T-helper 17 cell (primary cell): Measurements from ENCODE around the gene SLIT3. TPM values are rescaled to one million over a fixed set of nuclear protein-coding genes. Genes with fewer than 3 reads are reported as not detected.

Source experiments
- ATAC-seq: fragments of 150-1000 bp; cut with Tn5 transposase; 2 replicates; pipeline ENCODE4 v1.10.0; 2021; ENCODE audit warnings: mild to moderate bottlenecking, moderate library complexity
- DNase-seq, 3 donors: peaks; one replicate each; pipeline versions ENCODE4 v3.0.0 to v3.0.0-alpha.2; 2020 to 2021
- H3K9me3 ChIP-seq: one replicate; pipeline ENCODE4 v1.7.0; 2013; ENCODE audit warnings: low read length, mild to moderate bottlenecking; ENCODE audit not compliant: control insufficient read depth, poor library complexity, severe bottlenecking
- H3K27ac Mint-ChIP-seq: one replicate; pipeline ENCODE4 v1.8.0; 2022; ENCODE audit warnings: mild to moderate bottlenecking, moderate library complexity, mixed read lengths
- H3K27me3 Mint-ChIP-seq: one replicate; pipeline ENCODE4 v1.8.0; 2022; ENCODE audit warnings: mixed read lengths
- H3K36me3 Mint-ChIP-seq: one replicate; pipeline ENCODE4 v1.8.0; 2022; ENCODE audit warnings: low read depth, mixed read lengths
- H3K4me1 Mint-ChIP-seq: one replicate; pipeline ENCODE4 v1.8.0; 2022; ENCODE audit warnings: mild to moderate bottlenecking, mixed read lengths
- H3K4me3 Mint-ChIP-seq: one replicate; pipeline ENCODE4 v1.8.0; 2022; ENCODE audit warnings: mild to moderate bottlenecking, moderate library complexity, mixed read lengths
- total RNA-seq, 4 donors: library from RNA in 2 of 4; stranded (reverse) in 2 of 4; gene quantifications; one replicate each; pipeline ENCODE4 v1.2.3 and lab custom pipeline; 2022 to 2026

The SLIT3 gene
- total RNA-seq, 2 donors from 2014 or later: not detected

DNA sequence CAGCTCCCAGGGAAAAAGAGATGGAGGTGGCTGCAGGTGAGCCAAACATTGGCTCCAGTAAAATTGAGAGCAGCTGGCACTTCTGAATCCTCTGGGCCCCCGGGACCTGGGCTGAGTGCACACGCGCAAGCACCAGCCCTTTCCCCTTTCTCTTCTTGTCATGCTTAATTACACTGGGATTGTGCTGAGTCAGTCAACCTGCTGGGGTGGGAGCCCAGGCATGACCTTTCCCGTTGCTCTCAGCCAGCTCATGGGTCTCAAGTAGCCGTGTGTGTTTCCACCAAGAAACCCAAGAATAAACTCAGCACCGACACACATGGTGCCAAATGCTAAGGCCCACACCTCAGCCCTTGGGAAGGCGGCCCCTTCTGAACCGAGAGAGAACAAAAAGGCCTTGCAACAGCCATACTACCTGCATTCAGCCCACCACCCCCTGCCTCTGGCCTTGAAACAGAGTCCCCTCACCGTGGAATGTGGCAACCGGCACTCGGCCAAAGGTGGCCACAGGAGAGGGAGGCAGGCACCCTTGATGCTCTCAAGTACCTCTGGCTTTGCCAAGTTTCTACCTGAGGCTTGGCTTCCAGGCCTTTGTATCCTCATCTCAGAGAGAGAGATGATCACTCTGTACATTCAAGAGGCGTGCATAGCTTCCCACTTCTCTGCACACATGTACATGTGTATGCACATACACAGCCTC, 28.1 kb downstream of the SLIT3 start:
- Mint-ChIP-seq H3K4me1 (no peaks in the 10 kb centered on the region), H3K36me3 (no peaks in the 10 kb centered on the region), H3K27me3 (no peaks in the 10 kb centered on the region), H3K27ac (no peak overlapping the region), H3K4me3 (no peak overlapping the region)
- H3K9me3 ChIP-seq: no peaks in the 10 kb centered on the region
- ATAC-seq: no peak
- DNase-seq: no peak

DNA sequence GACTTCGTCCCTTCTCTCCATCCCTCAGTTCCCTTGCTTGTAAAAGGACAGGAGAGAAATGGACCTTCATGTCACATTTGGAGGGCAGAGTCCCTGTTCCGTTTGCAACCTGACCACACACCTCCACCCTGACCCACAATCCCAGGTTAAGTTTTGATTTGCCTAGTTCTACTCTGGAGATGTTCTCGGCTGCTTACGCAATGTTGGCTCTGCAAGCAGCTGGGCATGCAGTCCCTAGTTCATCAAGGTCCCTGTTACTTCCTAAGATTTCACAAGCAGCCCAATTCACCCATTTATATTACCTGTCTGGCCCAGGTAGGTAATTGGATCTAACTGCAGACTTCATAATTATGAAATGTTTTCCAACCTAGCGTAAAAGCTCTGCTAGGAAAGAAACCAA, 28.8 kb downstream of the SLIT3 start:
- no peaks in the 10 kb centered on the region for H3K4me1 Mint-ChIP-seq
- no peak overlapping the region for H3K4me3 Mint-ChIP-seq
- no peak for ATAC-seq
- no peaks in the 10 kb centered on the region for H3K27me3 Mint-ChIP-seq
- H3K36me3 Mint-ChIP-seq: no peaks in the 10 kb centered on the region
- no peaks in the 10 kb centered on the region for H3K9me3 ChIP-seq
- DNase-seq: no peak
- H3K27ac Mint-ChIP-seq: no peak overlapping the region

DNA sequence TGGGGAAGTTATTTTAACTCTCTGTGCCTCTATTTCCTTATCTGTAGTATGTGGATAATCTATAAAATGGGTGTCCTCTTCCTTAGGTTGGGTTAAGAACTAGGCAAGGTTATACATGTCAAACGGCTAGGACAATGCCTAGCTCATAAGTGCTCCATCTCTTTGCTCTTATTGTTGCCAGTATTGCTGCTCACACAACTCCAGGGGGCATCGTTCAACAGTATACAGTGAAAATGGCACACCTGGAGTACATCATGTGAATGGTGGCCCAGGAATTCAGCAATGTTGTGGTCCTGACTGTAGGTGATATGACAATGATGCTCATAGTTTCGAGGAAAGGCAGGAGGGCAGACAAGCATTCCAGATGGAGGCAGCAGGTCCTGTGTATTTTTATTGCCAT, 30.1 kb downstream of the SLIT3 start:
- DNase-seq (no peak), ATAC-seq (no peak)
- Mint-ChIP-seq H3K27ac (no peak overlapping the region), H3K36me3 (no peaks in the 10 kb centered on the region), H3K4me3 (no peak overlapping the region), H3K27me3 (peaks cover 7% of the 10 kb centered on the region), H3K4me1 (no peaks in the 10 kb centered on the region)
- no peaks in the 10 kb centered on the region for H3K9me3 ChIP-seq

DNA sequence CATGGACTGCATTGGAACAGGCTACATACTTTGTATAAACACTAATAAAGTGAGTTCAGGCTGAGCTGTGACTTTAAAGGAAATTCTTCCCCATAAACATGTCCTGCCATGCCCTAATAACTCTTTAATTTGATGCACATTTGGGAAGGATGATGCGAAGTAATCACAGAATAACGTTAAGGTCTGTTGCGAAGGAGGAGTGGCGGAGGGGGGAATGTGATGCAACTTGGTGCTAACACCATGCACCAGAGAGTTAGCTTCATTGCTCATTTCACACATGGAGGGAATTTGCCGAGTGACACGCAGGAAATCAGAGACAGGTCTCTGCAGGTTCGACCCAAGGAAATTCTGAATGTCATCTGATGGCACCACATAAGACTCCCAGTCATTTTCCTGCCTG, 32.9 kb downstream of the SLIT3 start:
- no peak overlapping the region for H3K27ac Mint-ChIP-seq
- H3K9me3 ChIP-seq: no peaks in the 10 kb centered on the region
- no peak overlapping the region for H3K4me3 Mint-ChIP-seq
- H3K36me3 Mint-ChIP-seq: no peaks in the 10 kb centered on the region
- no peak for ATAC-seq
- no peak for DNase-seq
- H3K4me1 Mint-ChIP-seq: no peaks in the 10 kb centered on the region
- H3K27me3 Mint-ChIP-seq: peaks cover 14% of the 10 kb centered on the region

DNA sequence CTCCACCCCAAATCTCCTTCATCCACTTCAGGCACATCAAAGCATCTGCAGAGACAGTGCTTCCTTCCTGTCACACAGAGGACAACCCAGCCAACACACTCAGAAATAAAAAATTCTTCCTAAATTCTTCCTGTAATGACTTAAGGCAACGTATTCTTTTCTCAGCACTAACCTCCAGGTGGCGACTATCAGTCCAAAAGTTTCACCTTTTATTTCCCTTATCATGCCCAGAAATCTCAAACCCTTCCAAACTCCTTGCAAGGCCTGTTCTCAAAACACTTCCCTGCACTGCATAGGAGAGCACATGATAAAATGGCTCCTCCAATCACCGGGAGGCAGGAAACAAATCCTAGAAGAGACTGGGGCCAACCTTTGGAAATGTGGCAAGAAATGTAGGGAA, 35.1 kb downstream of the SLIT3 start:
- no peaks in the 10 kb centered on the region for H3K9me3 ChIP-seq
- H3K27ac Mint-ChIP-seq: no peak overlapping the region
- no peaks in the 10 kb centered on the region for H3K4me1 Mint-ChIP-seq
- ATAC-seq (no peak), DNase-seq (no peak)
- H3K36me3 Mint-ChIP-seq: no peaks in the 10 kb centered on the region
- H3K4me3 Mint-ChIP-seq: no peak overlapping the region
- H3K27me3 Mint-ChIP-seq: peaks cover 28% of the 10 kb centered on the region

DNA sequence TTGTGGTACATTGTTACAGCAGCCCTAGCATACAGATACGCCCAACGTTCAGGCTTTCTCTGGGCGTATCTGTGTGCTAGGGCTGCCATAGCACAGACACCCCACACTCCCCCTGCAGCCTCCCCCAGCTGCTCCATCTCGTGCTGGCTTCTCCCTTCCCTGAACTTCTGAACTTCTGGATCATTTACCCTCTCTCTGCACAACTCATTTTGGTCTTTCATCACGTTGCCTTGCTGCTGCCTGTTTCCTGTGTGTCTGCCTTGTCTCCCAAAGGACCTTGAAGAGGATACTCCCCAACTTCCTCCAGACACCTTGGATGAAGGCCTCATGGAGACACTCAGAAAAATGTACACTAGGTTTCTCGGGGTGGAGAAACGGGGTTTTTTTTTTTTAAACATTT, 37.3 kb downstream of the SLIT3 start:
- no peak for ATAC-seq
- no peak overlapping the region for H3K4me3 Mint-ChIP-seq
- H3K27me3 Mint-ChIP-seq: peaks cover 36% of the 10 kb centered on the region
- H3K36me3 Mint-ChIP-seq: no peaks in the 10 kb centered on the region
- DNase-seq: no peak
- H3K4me1 Mint-ChIP-seq: no peaks in the 10 kb centered on the region
- no peak overlapping the region for H3K27ac Mint-ChIP-seq
- no peaks in the 10 kb centered on the region for H3K9me3 ChIP-seq

DNA sequence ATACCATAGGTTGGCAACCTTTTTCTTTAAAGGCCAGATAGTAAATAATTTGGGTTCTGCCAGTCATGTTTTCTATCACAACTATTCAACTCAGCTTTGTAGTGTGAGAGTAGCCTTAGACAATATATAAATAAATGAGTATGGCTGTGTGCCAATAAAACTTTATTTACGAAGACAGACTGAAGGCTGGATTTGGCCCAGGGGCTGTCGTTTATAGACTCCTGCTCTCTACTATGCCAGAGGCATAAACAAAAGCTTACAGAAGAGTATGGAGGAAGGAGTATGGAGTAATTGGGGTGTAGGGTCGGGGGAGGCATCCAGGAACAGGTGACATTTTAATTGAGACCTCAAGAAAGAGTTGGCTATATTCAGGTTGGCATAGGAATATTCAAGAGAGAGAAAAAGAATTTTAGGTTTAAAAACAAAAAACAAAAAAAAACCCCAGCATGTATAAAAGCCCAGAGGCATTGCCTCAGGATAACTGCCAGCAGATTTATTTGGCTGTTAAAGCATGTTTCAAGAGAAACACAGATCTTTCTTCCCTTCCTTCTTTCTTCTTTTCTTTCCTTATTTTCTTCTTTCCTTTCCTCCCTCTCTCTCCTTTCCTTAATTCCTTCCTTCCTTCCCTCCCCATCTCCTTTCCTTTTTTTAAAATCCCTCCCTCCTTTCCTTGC, 39.9 kb downstream of the SLIT3 start:
- no peak for ATAC-seq
- Mint-ChIP-seq H3K27ac (no peak overlapping the region), H3K27me3 (peaks cover 32% of the 10 kb centered on the region), H3K4me1 (no peaks in the 10 kb centered on the region), H3K36me3 (no peaks in the 10 kb centered on the region), H3K4me3 (no peak overlapping the region)
- no peaks in the 10 kb centered on the region for H3K9me3 ChIP-seq
- no peak for DNase-seq

DNA sequence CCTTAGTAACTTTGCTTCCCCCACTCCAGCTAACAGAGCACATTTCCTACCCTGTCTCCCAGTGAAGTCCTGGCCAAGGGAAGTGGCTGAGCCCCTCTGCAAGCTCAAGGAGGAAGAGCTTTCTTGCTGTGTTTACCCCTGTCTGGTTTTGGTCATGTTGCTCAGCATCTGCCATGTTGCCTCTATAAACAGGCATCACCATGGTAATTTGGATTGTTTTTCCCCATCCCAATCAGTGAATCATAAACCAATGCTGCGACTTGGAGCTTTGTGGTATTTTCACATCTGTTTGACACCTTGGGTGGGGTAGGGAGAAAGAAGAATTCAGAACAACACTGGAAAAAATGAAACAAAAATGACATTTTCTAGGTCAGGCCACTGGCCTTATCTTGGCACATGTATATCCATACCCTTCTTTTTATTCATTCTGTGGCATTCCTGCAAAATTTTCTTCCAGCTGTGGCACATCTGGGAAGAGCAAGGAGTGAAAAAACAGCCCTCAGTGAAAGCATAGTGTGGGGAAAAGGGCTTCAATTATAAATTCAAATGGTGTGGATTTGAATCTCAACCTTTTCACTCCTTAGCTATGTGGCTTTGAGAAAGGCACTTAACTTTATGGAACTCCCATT, 42.5 kb downstream of the SLIT3 start:
- H3K9me3 ChIP-seq: no peaks in the 10 kb centered on the region
- Mint-ChIP-seq H3K36me3 (no peaks in the 10 kb centered on the region), H3K27me3 (peaks cover 23% of the 10 kb centered on the region), H3K4me3 (no peak overlapping the region), H3K4me1 (no peaks in the 10 kb centered on the region), H3K27ac (no peak overlapping the region)
- ATAC-seq (no peak), DNase-seq (no peak)

DNA sequence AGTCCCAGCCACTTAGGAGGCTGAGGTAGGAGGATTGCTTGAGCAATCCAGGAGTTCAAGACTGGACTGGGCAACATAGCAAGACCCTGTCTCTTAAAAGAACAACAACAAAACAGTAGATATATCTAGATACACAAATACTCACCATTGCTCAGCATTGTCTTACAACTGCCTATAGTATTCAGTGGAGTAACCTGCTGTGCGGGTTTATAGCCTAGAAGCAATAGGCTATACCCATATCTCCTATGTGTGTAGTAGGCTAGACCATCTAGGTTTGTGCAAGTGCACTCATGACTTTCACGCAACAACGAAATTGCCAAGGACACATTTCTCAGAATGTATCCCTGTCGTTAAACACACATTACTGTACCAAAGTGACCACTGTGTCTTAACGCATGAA, 44.7 kb downstream of the SLIT3 start:
- no peak overlapping the region for H3K4me3 Mint-ChIP-seq
- ATAC-seq (no peak), DNase-seq (no peak)
- no peak overlapping the region for H3K27ac Mint-ChIP-seq
- no peaks in the 10 kb centered on the region for H3K9me3 ChIP-seq
- H3K27me3 Mint-ChIP-seq: peaks cover 12% of the 10 kb centered on the region
- no peaks in the 10 kb centered on the region for H3K4me1 Mint-ChIP-seq
- H3K36me3 Mint-ChIP-seq: no peaks in the 10 kb centered on the region

DNA sequence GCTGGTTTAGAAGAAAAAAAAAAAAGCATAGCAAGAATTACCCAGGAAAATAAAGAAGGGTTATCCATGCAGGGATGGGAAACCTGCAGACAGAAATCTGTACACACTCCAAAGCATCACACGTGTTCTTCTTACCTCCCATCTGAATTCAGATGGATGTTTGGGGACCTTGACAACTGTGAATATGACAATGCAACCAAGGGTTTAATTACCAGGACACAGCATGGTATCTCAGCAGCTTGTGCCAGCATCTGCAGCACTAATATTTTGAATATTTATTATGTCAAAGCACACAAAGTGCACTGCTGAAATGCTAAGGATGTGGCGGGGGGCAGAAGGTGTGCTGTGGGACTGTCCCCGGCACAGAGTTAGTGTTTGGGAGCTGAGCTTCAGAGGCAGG, 47.9 kb downstream of the SLIT3 start:
- ATAC-seq: no peak
- H3K4me1 Mint-ChIP-seq: no peaks in the 10 kb centered on the region
- H3K9me3 ChIP-seq: no peaks in the 10 kb centered on the region
- H3K4me3 Mint-ChIP-seq: no peak overlapping the region
- peaks cover 4% of the 10 kb centered on the region for H3K27me3 Mint-ChIP-seq
- H3K27ac Mint-ChIP-seq: no peak overlapping the region
- no peak for DNase-seq
- H3K36me3 Mint-ChIP-seq: no peaks in the 10 kb centered on the region

DNA sequence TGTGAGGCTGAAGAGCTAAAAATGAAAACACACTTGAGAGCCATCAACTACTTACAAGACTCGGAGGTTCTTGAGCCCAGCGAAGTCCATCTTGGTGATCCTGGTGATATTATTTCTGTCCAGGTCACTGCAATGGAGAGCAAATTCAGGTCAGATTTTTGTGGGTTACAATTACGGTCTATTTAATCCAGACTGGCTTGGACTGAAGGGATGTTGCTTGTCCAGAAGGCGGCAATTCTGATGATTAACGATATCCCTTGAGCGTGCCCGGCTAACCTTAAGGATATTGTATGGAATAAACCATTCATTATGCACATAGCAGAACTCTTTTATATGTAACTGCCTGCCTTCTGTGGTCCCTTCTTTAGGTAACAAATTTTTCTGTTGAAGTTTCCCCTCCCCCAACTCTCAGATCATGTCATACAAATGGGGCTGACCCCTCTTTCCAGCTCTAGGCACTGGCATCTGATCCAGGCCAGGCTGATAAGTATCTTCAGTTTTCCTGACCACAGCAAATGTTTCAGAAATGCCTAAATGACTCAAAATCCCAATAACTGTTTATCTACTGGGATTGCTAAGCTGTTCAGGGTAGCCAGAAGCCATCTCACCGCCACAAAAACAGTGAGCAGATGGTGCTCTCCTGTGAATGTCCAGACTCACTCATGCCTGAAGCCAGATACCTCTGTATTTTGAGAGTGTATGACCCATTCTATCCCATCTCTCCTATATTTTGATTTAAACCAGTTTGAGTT, 49.4 kb downstream of the SLIT3 start:
- no peaks in the 10 kb centered on the region for H3K4me1 Mint-ChIP-seq
- no peak for DNase-seq
- no peak overlapping the region for H3K4me3 Mint-ChIP-seq
- no peaks in the 10 kb centered on the region for H3K9me3 ChIP-seq
- H3K27ac Mint-ChIP-seq: no peak overlapping the region
- H3K36me3 Mint-ChIP-seq: no peaks in the 10 kb centered on the region
- peaks cover 4% of the 10 kb centered on the region for H3K27me3 Mint-ChIP-seq
- ATAC-seq: no peak

DNA sequence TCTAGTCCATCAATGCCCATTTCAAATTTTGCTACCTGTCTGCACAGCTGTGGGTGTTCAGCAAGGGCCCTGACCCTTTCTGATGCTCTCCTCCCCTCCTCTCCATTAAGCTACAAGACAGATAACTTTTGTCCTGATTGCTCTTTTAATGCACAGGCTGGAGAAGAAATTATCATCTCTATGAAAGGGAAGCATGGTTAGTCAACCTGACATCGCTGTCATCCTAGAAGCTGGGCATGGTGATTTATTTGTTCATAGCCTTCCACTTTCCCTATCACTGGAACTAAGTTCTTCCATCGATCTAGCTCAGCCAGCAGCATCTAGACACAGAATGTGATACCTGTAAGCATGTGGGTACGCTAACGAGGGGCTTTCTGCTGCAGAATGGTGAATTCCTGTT, 50.1 kb downstream of the SLIT3 start:
- H3K9me3 ChIP-seq: no peaks in the 10 kb centered on the region
- Mint-ChIP-seq H3K4me1 (no peaks in the 10 kb centered on the region), H3K4me3 (no peak overlapping the region), H3K27me3 (peaks cover 4% of the 10 kb centered on the region), H3K27ac (no peak overlapping the region), H3K36me3 (no peaks in the 10 kb centered on the region)
- no peak for DNase-seq
- ATAC-seq: no peak

DNA sequence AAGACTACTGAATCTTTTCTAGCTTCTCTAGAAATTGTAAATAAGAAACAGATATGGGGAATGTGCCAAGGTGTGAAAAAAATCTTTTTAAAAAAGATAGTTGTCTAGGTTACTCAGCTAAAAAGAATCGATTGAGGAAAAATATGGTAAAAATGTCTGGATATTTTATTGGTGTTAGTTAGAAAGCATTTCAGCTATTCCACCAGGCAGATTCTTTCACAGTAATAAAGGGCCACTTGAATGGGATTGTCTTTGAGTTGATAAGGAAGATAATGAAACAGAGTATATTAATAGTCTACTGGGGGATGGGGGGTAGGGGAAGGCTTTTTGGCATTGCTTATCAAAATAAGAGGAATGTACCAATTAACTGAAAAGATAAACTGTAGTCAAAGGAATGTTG, 51.9 kb downstream of the SLIT3 start:
- Mint-ChIP-seq H3K4me1 (no peaks in the 10 kb centered on the region), H3K27me3 (peaks cover 12% of the 10 kb centered on the region), H3K36me3 (no peaks in the 10 kb centered on the region), H3K27ac (no peak overlapping the region), H3K4me3 (no peak overlapping the region)
- DNase-seq (no peak), ATAC-seq (no peak)
- H3K9me3 ChIP-seq: no peaks in the 10 kb centered on the region
